TTC549 (cell line): Measurements from ENCODE around the gene TFF3.

Source experiments
- FAIRE-seq: peaks from 2 replicates; lab custom pipeline; 2012; peaks lifted over from hg19 to GRCh38; lab: Jason Lieb, UNC

The TFF3 gene

GRCh38 chr21:42319851-42320572 lies 4.8 kb upstream of the TFF3 start:
- FAIRE-seq: no peak

GRCh38 chr21:42319376-42319775 lies 4.2 kb upstream of the TFF3 start:
- no peak for FAIRE-seq

- no peak for FAIRE-seq
Measured at GRCh38 chr21:42317826-42318746, 2.9 kb upstream of the TFF3 start.

- FAIRE-seq: no peak
Measured at GRCh38 chr21:42317341-42317741, 2.1 kb upstream of the TFF3 start.

GRCh38 chr21:42316891-42317290 lies 1.7 kb upstream of the TFF3 start:
- no peak for FAIRE-seq

GRCh38 chr21:42314616-42315295 lies 453 bp downstream of the TFF3 start:
- FAIRE-seq: no peak

GRCh38 chr21:42313501-42313969 lies 1.7 kb downstream of the TFF3 start:
- no peak for FAIRE-seq

GRCh38 chr21:42312626-42313104 lies 2.5 kb downstream of the TFF3 start:
- no peak for FAIRE-seq

- no peak for FAIRE-seq
Measured at GRCh38 chr21:42311816-42312625, 3.2 kb downstream of the TFF3 start.

- no peak for FAIRE-seq
Measured at GRCh38 chr21:42311160-42311559, 4.0 kb downstream of the TFF3 start.

GRCh38 chr21:42310411-42311001 lies 4.7 kb downstream of the TFF3 start:
- FAIRE-seq: no peak

GRCh38 chr21:42309753-42310213 lies 5.4 kb downstream of the TFF3 start:
- no peak for FAIRE-seq

GRCh38 chr21:42308914-42309752 lies 6.1 kb downstream of the TFF3 start:
- no peak for FAIRE-seq

- no peak for FAIRE-seq
Measured at GRCh38 chr21:42308161-42308913, 6.9 kb downstream of the TFF3 start.

GRCh38 chr21:42307106-42307505 lies 8.1 kb downstream of the TFF3 start:
- FAIRE-seq: no peak

- no peak for FAIRE-seq
Measured at GRCh38 chr21:42306366-42307035, 8.7 kb downstream of the TFF3 start.

GRCh38 chr21:42305707-42306147 lies 9.5 kb downstream of the TFF3 start:
- no peak for FAIRE-seq

- FAIRE-seq: no peak
Measured at GRCh38 chr21:42304556-42305454, 10.4 kb downstream of the TFF3 start.
